Suprapubic skin (tissue), 4 donors: ENCODE measurements around the gene H2AZ1. TPM values are rescaled to one million over a fixed set of nuclear protein-coding genes. Genes with fewer than 3 reads are reported as not detected.

ENCODE experiments used
- DNase-seq, 2 donors: peaks; one replicate each; pipeline ENCODE4 v3.0.0-alpha.2; 2019; ENCODE audit warnings: low spot score in 2 of 2
- H3K27ac ChIP-seq: fragments of 200-600 bp; sonication (generic); one replicate; pipeline ENCODE4 v1.5.1; 2019
- H3K27me3 ChIP-seq: fragments of 200-600 bp; sonication (generic); one replicate; pipeline ENCODE4 v1.5.1; 2019
- H3K36me3 ChIP-seq: fragments of 200-600 bp; sonication (generic); one replicate; pipeline ENCODE4 v1.5.1; 2019
- H3K4me1 ChIP-seq: fragments of 200-600 bp; sonication (generic); one replicate; pipeline ENCODE4 v1.5.1; 2019
- H3K4me3 ChIP-seq: fragments of 200-600 bp; sonication (generic); one replicate; pipeline ENCODE4 v1.5.1; 2019; ENCODE audit warnings: mild to moderate bottlenecking
- H3K9me3 ChIP-seq: fragments of 200-600 bp; sonication (generic); one replicate; pipeline ENCODE4 v1.5.1; 2019
- CTCF ChIP-seq, 2 donors: fragments of 200-600 bp in 1 of 2; fragments of 450-650 bp in 1 of 2; sonication (generic) in 1 of 2; IDR thresholded peaks; one replicate each; pipeline ENCODE4 v1.5.1; 2016 to 2019; ENCODE audit warnings: antibody characterized with exemption in 2 of 2, mild to moderate bottlenecking in 1 of 2, moderate library complexity in 1 of 2
- EP300 ChIP-seq: sonication (generic); formaldehyde crosslinking; IDR thresholded peaks from one replicate; pipeline ENCODE4 v1.6.1; 2017; ENCODE audit warnings: antibody characterized with exemption
- POLR2A ChIP-seq, 2 donors: fragments of 450-650 bp; IDR thresholded peaks; one replicate each; pipeline ENCODE4 v1.6.1; 2017; ENCODE audit warnings: antibody characterized with exemption in 2 of 2, mild to moderate bottlenecking in 2 of 2, moderate library complexity in 2 of 2
- POLR2AphosphoS5 ChIP-seq, 3 donors: sonication (generic); formaldehyde crosslinking; IDR thresholded peaks; one replicate each; pipeline ENCODE4 v1.6.1; 2017; ENCODE audit warnings: antibody characterized with exemption in 3 of 3
- WGBS: methylation state at CpG from one replicate; pipeline ENCODE4 v1.1.5; 2018; 5-methylcytosine and 5-hydroxymethylcytosine counted together
- total RNA-seq, 4 donors: library from RNA; depleted of rRNA; stranded (reverse); fragments of >200 nt; gene quantifications; one replicate each; pipeline ENCODE4 v1.1.0, GENCODE V29; 2016

Gene H2AZ1
- total RNA-seq, 4 donors from 2014 or later = 95.3 to 132 (median 113) TPM

GRCh38 chr4:99918656-99919055, 31.4 kb downstream of the H2AZ1 start:
- TF ChIP-seq EP300 (no peak), CTCF (IDR thresholded peaks at IDR 0.05) (no peak), POLR2AphosphoS5 (IDR thresholded peaks at IDR 0.05) (no peak), POLR2A (IDR thresholded peaks at IDR 0.05) (no peak)

GRCh38 chr4:99917575-99917974, 32.5 kb downstream of the H2AZ1 start:
- Histone ChIP-seq H3K36me3 (peaks cover 50% of the 10 kb centered on the region), H3K27ac (no peak overlapping the region), H3K9me3 (no peaks in the 10 kb centered on the region), H3K4me3 (no peak overlapping the region), H3K27me3 (no peaks in the 10 kb centered on the region), H3K4me1 (no peaks in the 10 kb centered on the region)
- no peak for TF ChIP-seq POLR2AphosphoS5 (IDR thresholded peaks at IDR 0.05)
- WGBS = 98% methylated on average over 3 of the region's 3 CpGs
- DNase-seq = no peak

More at GRCh38 chr4:99918656-99919055, 31.4 kb downstream of the H2AZ1 start:
- H3K4me1 ChIP-seq = no peaks in the 10 kb centered on the region
- H3K36me3 ChIP-seq = peaks cover 50% of the 10 kb centered on the region
- no peaks in the 10 kb centered on the region for H3K27me3 ChIP-seq
- whole genome bisulfite sequencing = 97% methylated on average over 2 of the region's 2 CpGs
- DNase-seq = no peak
- H3K4me3 ChIP-seq = no peak overlapping the region
- H3K27ac ChIP-seq = no peak overlapping the region
- H3K9me3 ChIP-seq = no peaks in the 10 kb centered on the region

- Histone ChIP-seq H3K27ac (no peak overlapping the region), H3K4me3 (no peak overlapping the region), H3K27me3 (no peaks in the 10 kb centered on the region), H3K4me1 (no peaks in the 10 kb centered on the region), H3K9me3 (no peaks in the 10 kb centered on the region), H3K36me3 (peaks cover 33% of the 10 kb centered on the region)
- WGBS = 87% methylated on average over 2 of the region's 2 CpGs
- TF ChIP-seq EP300 (no peak), CTCF (IDR thresholded peaks at IDR 0.05) (no peak), POLR2AphosphoS5 (IDR thresholded peaks at IDR 0.05) (no peak), POLR2A (IDR thresholded peaks at IDR 0.05) (no peak)
- no peak for DNase-seq
Measured at GRCh38 chr4:99915449-99915848, 34.6 kb downstream of the H2AZ1 start.

Other genes starting within 250 kb of the H2AZ1 start
- 10 to 100 TPM; 14.6 to 52.2 (median 25.7) TPM for gene DAPP1, start 133.4 kb downstream of the H2AZ1 start, total RNA-seq
- 10 to 100 TPM; 34.4 to 49.5 (median 39.3) TPM for gene LAMTOR3, start 55.8 kb downstream of the H2AZ1 start, total RNA-seq
- 10 to 100 TPM; 19.4 to 30.9 (median 19.8) TPM for gene DNAJB14, start 3.7 kb downstream of the H2AZ1 start, total RNA-seq
- gene DDIT4L, start 240.2 kb upstream of the H2AZ1 start, total RNA-seq = 1 to 10 TPM in 3 of 4 donors, under 1 TPM in 1; 0.39 to 4.7 (median 1.6) TPM